ENCODE measurements around the gene VPS26A.

VPS26A gene

DNA sequence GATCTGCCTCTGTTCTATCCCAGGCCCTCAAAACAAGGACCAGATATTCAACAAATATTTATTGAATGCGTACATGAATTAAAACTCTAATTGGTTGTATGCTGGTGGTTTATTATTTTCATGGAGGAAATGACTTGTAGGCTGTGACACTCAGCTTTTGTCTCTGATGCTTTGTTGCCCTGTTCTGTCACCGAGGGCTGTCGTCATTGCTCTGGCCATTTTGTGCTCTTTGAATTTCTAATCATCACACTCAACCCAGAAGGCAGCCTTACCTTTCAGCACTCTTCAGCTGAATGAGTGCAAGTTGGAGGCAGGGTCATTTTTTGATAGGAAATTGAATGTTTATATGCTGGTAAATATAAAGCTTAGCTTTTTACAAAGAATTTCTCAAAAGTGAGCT, 21.5 kb upstream of the VPS26A start:
- no peaks in the 10 kb centered on the region for H3K27me3 ChIP-seq (ENCODE audit: insufficient read depth, poor library complexity, severe bottlenecking)
- H3K36me3 ChIP-seq (ENCODE audit: low read depth) = no peaks in the 10 kb centered on the region
- H3K4me1 ChIP-seq (ENCODE audit: insufficient read depth, poor library complexity, severe bottlenecking) = no peaks in the 10 kb centered on the region
- TF ChIP-seq, protein P1, sequence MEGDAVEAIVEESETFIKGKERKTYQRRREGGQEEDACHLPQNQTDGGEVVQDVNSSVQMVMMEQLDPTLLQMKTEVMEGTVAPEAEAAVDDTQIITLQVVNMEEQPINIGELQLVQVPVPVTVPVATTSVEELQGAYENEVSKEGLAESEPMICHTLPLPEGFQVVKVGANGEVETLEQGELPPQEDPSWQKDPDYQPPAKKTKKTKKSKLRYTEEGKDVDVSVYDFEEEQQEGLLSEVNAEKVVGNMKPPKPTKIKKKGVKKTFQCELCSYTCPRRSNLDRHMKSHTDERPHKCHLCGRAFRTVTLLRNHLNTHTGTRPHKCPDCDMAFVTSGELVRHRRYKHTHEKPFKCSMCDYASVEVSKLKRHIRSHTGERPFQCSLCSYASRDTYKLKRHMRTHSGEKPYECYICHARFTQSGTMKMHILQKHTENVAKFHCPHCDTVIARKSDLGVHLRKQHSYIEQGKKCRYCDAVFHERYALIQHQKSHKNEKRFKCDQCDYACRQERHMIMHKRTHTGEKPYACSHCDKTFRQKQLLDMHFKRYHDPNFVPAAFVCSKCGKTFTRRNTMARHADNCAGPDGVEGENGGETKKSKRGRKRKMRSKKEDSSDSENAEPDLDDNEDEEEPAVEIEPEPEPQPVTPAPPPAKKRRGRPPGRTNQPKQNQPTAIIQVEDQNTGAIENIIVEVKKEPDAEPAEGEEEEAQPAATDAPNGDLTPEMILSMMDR (IDR thresholded peaks at IDR 0.05; ENCODE audit: poor library complexity, severe bottlenecking) = no peak
- no peak overlapping the region for H3K4me3 ChIP-seq (ENCODE audit: severe bottlenecking)
- DNase-seq (ENCODE audit: low spot score) = no peak
- no peak overlapping the region for H3K27ac ChIP-seq (ENCODE audit: poor library complexity, severe bottlenecking)
- H3K9me3 ChIP-seq (ENCODE audit: severe bottlenecking) = no peaks in the 10 kb centered on the region
- no peak for ATAC-seq (ENCODE audit: low read depth)

DNA sequence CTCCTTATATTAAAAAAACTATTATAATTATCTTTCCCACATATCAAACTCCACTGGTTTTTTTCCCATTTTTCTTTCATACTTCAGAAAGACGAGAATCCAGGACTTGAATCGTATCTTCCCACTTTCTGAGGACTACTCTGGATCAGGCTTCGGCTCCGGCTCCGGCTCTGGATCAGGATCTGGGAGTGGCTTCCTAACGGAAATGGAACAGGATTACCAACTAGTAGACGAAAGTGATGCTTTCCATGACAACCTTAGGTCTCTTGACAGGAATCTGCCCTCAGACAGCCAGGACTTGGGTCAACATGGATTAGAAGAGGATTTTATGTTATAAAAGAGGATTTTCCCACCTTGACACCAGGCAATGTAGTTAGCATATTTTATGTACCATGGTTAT, 20.2 kb upstream of the VPS26A start:
- TF ChIP-seq, protein P1 (IDR thresholded peaks at IDR 0.05; ENCODE audit: poor library complexity, severe bottlenecking) = no peak
- ATAC-seq (ENCODE audit: low read depth) (no peak), DNase-seq (ENCODE audit: low spot score) (no peak)
- Histone ChIP-seq H3K9me3 (ENCODE audit: severe bottlenecking) (no peaks in the 10 kb centered on the region), H3K4me1 (ENCODE audit: insufficient read depth, poor library complexity, severe bottlenecking) (no peaks in the 10 kb centered on the region), H3K27me3 (ENCODE audit: insufficient read depth, poor library complexity, severe bottlenecking) (no peaks in the 10 kb centered on the region), H3K27ac (ENCODE audit: poor library complexity, severe bottlenecking) (no peak overlapping the region), H3K4me3 (ENCODE audit: severe bottlenecking) (no peak overlapping the region), H3K36me3 (ENCODE audit: low read depth) (no peaks in the 10 kb centered on the region)

DNA sequence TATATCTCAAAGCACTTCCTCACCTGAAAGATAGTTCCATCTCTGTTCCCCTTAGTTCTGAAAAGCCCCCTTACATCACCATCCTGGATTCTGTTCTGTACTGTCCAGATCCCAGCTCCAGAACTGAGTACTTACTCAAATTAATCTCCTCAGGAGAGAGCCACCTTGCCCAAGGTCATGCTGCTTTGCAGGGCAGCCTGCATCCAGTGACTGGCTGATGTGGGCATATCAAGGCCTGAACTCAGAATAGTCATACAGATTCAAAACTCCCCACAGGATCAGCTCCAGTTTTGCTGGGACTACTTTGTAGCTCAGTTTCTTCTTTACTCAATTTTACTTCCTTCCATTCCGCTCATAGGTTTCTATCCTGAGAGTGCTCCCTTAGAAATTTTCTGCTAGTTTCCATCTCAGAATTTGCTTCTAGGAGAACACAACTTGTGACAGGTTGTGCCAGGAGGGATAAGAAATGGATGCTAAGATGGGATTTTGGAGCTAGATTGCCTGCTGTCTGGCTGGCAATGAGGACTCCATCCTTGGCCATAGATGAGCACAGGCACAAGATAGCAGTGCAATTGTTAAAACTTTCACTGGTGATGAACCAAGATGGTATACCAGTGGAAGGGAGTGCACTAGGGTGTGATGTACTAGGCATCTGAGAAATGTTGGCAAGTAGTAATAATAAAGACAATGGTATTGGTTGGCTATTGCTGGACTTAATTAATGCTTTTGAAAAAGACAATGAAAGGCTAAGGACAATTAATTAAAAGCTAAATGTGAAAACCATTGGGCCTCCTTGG, 18.8 kb upstream of the VPS26A start:
- H3K4me3 ChIP-seq (ENCODE audit: severe bottlenecking) = no peak overlapping the region
- ATAC-seq (ENCODE audit: low read depth) (no peak), DNase-seq (ENCODE audit: low spot score) (no peak)
- no peaks in the 10 kb centered on the region for H3K9me3 ChIP-seq (ENCODE audit: severe bottlenecking)
- TF ChIP-seq, protein P1 (IDR thresholded peaks at IDR 0.05; ENCODE audit: poor library complexity, severe bottlenecking) = no peak
- no peaks in the 10 kb centered on the region for H3K36me3 ChIP-seq (ENCODE audit: low read depth)
- no peaks in the 10 kb centered on the region for H3K4me1 ChIP-seq (ENCODE audit: insufficient read depth, poor library complexity, severe bottlenecking)
- H3K27ac ChIP-seq (ENCODE audit: poor library complexity, severe bottlenecking) = no peak overlapping the region
- no peaks in the 10 kb centered on the region for H3K27me3 ChIP-seq (ENCODE audit: insufficient read depth, poor library complexity, severe bottlenecking)

DNA sequence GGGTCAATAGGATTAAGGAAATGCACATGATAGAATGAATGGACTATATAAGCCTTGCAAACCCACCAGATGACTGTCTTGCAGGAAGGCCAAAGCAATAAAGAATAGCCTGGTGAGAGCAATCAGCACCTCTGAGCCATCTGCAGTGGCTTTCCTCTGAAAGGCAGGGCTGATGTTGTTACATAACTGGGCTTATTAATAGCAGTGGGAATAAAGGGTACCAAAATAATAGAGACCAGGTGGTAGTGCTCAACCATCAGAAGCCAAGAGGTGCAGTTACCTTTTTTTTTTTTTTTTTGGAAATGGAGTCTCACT, 16.8 kb upstream of the VPS26A start:
- ATAC-seq (ENCODE audit: low read depth) (no peak), DNase-seq (ENCODE audit: low spot score) (no peak)
- TF ChIP-seq, protein P1 (IDR thresholded peaks at IDR 0.05; ENCODE audit: poor library complexity, severe bottlenecking) = no peak
- H3K27me3 ChIP-seq (ENCODE audit: insufficient read depth, poor library complexity, severe bottlenecking) = no peaks in the 10 kb centered on the region
- H3K36me3 ChIP-seq (ENCODE audit: low read depth) = no peaks in the 10 kb centered on the region
- H3K9me3 ChIP-seq (ENCODE audit: severe bottlenecking) = no peaks in the 10 kb centered on the region
- no peak overlapping the region for H3K4me3 ChIP-seq (ENCODE audit: severe bottlenecking)
- no peaks in the 10 kb centered on the region for H3K4me1 ChIP-seq (ENCODE audit: insufficient read depth, poor library complexity, severe bottlenecking)
- no peak overlapping the region for H3K27ac ChIP-seq (ENCODE audit: poor library complexity, severe bottlenecking)

DNA sequence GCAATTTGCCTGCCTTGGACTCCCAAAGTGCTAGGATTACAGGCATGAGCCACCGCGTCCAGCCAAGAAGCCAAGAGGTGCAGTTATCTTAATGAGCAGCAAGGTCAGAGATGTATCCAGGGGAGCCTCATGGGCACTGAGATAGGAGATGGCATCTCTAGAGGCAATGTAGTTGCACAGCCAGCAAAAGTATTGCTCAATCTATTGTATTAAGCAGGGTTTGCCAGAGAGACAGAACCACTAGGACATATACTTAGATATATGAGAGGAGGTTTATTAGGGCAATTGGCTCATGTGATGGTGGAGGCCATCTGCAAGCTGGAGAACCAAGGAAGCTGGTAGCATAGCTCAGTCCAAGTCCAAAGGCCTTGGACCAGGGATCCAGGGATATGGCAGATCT, 16.3 kb upstream of the VPS26A start:
- TF ChIP-seq, protein P1 (IDR thresholded peaks at IDR 0.05; ENCODE audit: poor library complexity, severe bottlenecking) = no peak
- Histone ChIP-seq H3K9me3 (ENCODE audit: severe bottlenecking) (no peaks in the 10 kb centered on the region), H3K27ac (ENCODE audit: poor library complexity, severe bottlenecking) (no peak overlapping the region), H3K36me3 (ENCODE audit: low read depth) (no peaks in the 10 kb centered on the region), H3K4me3 (ENCODE audit: severe bottlenecking) (no peak overlapping the region), H3K4me1 (ENCODE audit: insufficient read depth, poor library complexity, severe bottlenecking) (no peaks in the 10 kb centered on the region), H3K27me3 (ENCODE audit: insufficient read depth, poor library complexity, severe bottlenecking) (no peaks in the 10 kb centered on the region)
- no peak for ATAC-seq (ENCODE audit: low read depth)
- no peak for DNase-seq (ENCODE audit: low spot score)
